ENCODE data around the gene POLR1G.

The POLR1G gene

GRCh38 chr19:45362291-45362690 lies 44.2 kb upstream of the POLR1G start (continued):
- no peak for TF ChIP-seq CSRNP3 (CRISPR knock-in tag; IDR thresholded peaks at IDR 0.05)
- no peak for TF ChIP-seq OSR1 (CRISPR knock-in tag; IDR thresholded peaks at IDR 0.05)
- TF ChIP-seq GLIS3 (CRISPR knock-in tag; IDR thresholded peaks at IDR 0.05) = no peak
- TF ChIP-seq ZNF8 (CRISPR knock-in tag; IDR thresholded peaks at IDR 0.05) = no peak
- no peak for TF ChIP-seq RARB (CRISPR knock-in tag; IDR thresholded peaks at IDR 0.05)

- ATAC-seq = no peak
- TF ChIP-seq CSRNP3 (CRISPR knock-in tag; IDR thresholded peaks at IDR 0.05) (no peak), ARNTL (CRISPR knock-in tag; IDR thresholded peaks at IDR 0.05; ENCODE audit: borderline replicate concordance, low read depth) (no peak), CREB5 (CRISPR knock-in tag; IDR thresholded peaks at IDR 0.05; ENCODE audit: low read depth) (no peak)
Measured at GRCh38 chr19:45363861-45364459, 42.5 kb upstream of the POLR1G start.

- TF ChIP-seq TSHZ2 (CRISPR knock-in tag; IDR thresholded peaks at IDR 0.05) (no peak), POU6F1 (CRISPR knock-in tag; IDR thresholded peaks at IDR 0.05; ENCODE audit: borderline replicate concordance, low read depth) (no peak), CREB5 (CRISPR knock-in tag; IDR thresholded peaks at IDR 0.05; ENCODE audit: low read depth) (no peak), OSR1 (CRISPR knock-in tag; IDR thresholded peaks at IDR 0.05) (no peak), ZFP30 (CRISPR knock-in tag; IDR thresholded peaks at IDR 0.05) (no peak), ZNF8 (CRISPR knock-in tag; IDR thresholded peaks at IDR 0.05) (no peak), ARNTL (CRISPR knock-in tag; IDR thresholded peaks at IDR 0.05; ENCODE audit: borderline replicate concordance, low read depth) (no peak), PPARA (CRISPR knock-in tag; IDR thresholded peaks at IDR 0.05; ENCODE audit: borderline replicate concordance) (no peak), ZFP3 (CRISPR knock-in tag; IDR thresholded peaks at IDR 0.05) (no peak), ZC3H10 (CRISPR knock-in tag; IDR thresholded peaks at IDR 0.05) (no peak), GLIS3 (CRISPR knock-in tag; IDR thresholded peaks at IDR 0.05) (no peak), ISL1 (CRISPR knock-in tag; IDR thresholded peaks at IDR 0.05) (no peak), ESRRG (CRISPR knock-in tag; IDR thresholded peaks at IDR 0.05) (no peak), ZNF70 (CRISPR knock-in tag; IDR thresholded peaks at IDR 0.05) (no peak), SNAI2 (CRISPR knock-in tag; IDR thresholded peaks at IDR 0.05) (no peak)
- no peak for ATAC-seq
Measured at GRCh38 chr19:45364696-45365095, 41.7 kb upstream of the POLR1G start.

GRCh38 chr19:45368127-45368526 lies 38.3 kb upstream of the POLR1G start:
- ATAC-seq = no peak
- no peak for TF ChIP-seq OSR1 (CRISPR knock-in tag; IDR thresholded peaks at IDR 0.05)
- TF ChIP-seq PPARA (CRISPR knock-in tag; IDR thresholded peaks at IDR 0.05; ENCODE audit: borderline replicate concordance) = no peak
- no peak for TF ChIP-seq ZC3H10 (CRISPR knock-in tag; IDR thresholded peaks at IDR 0.05)
- no peak for TF ChIP-seq ARNTL (CRISPR knock-in tag; IDR thresholded peaks at IDR 0.05; ENCODE audit: borderline replicate concordance, low read depth)
- no peak for TF ChIP-seq RARB (CRISPR knock-in tag; IDR thresholded peaks at IDR 0.05)
- TF ChIP-seq POU6F1 (CRISPR knock-in tag; IDR thresholded peaks at IDR 0.05; ENCODE audit: borderline replicate concordance, low read depth) = no peak
- TF ChIP-seq ISL1 (CRISPR knock-in tag; IDR thresholded peaks at IDR 0.05) = no peak
- TF ChIP-seq TOX (CRISPR knock-in tag; IDR thresholded peaks at IDR 0.05; ENCODE audit: borderline replicate concordance) = no peak
- TF ChIP-seq TCF4 (CRISPR knock-in tag; IDR thresholded peaks at IDR 0.05; ENCODE audit: borderline replicate concordance) = no peak

Data from SK-N-SH treated with all-trans-retinoic acid at 6 μM for 48 hours (cell line).